ENCODE data around the gene HGD. TPM values are rescaled to one million over a fixed set of nuclear protein-coding genes. Genes with fewer than 3 reads are reported as not detected.
"Not testable (repeated sequence)": the region's sequence is repeated elsewhere in the genome, so short reads cannot be mapped to it uniquely, and the experiment has no call there.

Gene HGD
- 1.1 TPM in 1 of 2 replicates, not detected in the other for total RNA-seq

GRCh38 chr3:120682095-120682681 is at the start of gene HGD:
TSS of gene HGD (minus strand) at chr3:120682239. CDS start at chr3:120682111, 128 bp downstream.
- DNase-seq (ENCODE audit: extremely low read depth, low read depth, low spot score) = no peak

GRCh38 chr3:120730576-120731542 is 48.8 kb upstream of the HGD start:
- no peak for DNase-seq (ENCODE audit: extremely low read depth, low read depth, low spot score)

GRCh38 chr3:120726791-120727190 is 44.8 kb upstream of the HGD start:
- DNase-seq (ENCODE audit: extremely low read depth, low read depth, low spot score) = no peak

GRCh38 chr3:120719167-120719834 is 37.3 kb upstream of the HGD start:
- not testable (repeated sequence) for DNase-seq (ENCODE audit: extremely low read depth, low read depth, low spot score)

GRCh38 chr3:120713262-120713661 is 31.2 kb upstream of the HGD start:
- no peak for DNase-seq (ENCODE audit: extremely low read depth, low read depth, low spot score)

GRCh38 chr3:120710369-120710768 is 28.3 kb upstream of the HGD start:
- DNase-seq (ENCODE audit: extremely low read depth, low read depth, low spot score) = no peak

- no peak for DNase-seq (ENCODE audit: extremely low read depth, low read depth, low spot score)
Observed at GRCh38 chr3:120708408-120708807, 26.4 kb upstream of the HGD start.

- no peak for DNase-seq (ENCODE audit: extremely low read depth, low read depth, low spot score)
Observed at GRCh38 chr3:120706950-120707349, 24.9 kb upstream of the HGD start.

GRCh38 chr3:120705884-120706582 is 24.0 kb upstream of the HGD start:
- no peak for DNase-seq (ENCODE audit: extremely low read depth, low read depth, low spot score)

- DNase-seq (ENCODE audit: extremely low read depth, low read depth, low spot score) = no peak
Observed at GRCh38 chr3:120699333-120699732, 17.3 kb upstream of the HGD start.

GRCh38 chr3:120693439-120694171 is 11.6 kb upstream of the HGD start:
- DNase-seq (ENCODE audit: extremely low read depth, low read depth, low spot score) = peak; percentile 68

GRCh38 chr3:120689395-120689794 is 7.4 kb upstream of the HGD start:
- no peak for DNase-seq (ENCODE audit: extremely low read depth, low read depth, low spot score)

- DNase-seq (ENCODE audit: extremely low read depth, low read depth, low spot score) = no peak
Observed at GRCh38 chr3:120688121-120688520, 6.1 kb upstream of the HGD start.

GRCh38 chr3:120685411-120685810 is 3.4 kb upstream of the HGD start:
- DNase-seq (ENCODE audit: extremely low read depth, low read depth, low spot score) = no peak

GRCh38 chr3:120684896-120685295 is 2.9 kb upstream of the HGD start:
- DNase-seq (ENCODE audit: extremely low read depth, low read depth, low spot score) = no peak

- no peak for DNase-seq (ENCODE audit: extremely low read depth, low read depth, low spot score)
Observed at GRCh38 chr3:120683671-120684301, 1.7 kb upstream of the HGD start.

GRCh38 chr3:120683213-120683612 is 1.2 kb upstream of the HGD start:
- DNase-seq (ENCODE audit: extremely low read depth, low read depth, low spot score) = no peak

GRCh38 chr3:120681506-120682038 is 467 bp downstream of the HGD start:
- no peak for DNase-seq (ENCODE audit: extremely low read depth, low read depth, low spot score)

- no peak for DNase-seq (ENCODE audit: extremely low read depth, low read depth, low spot score)
Observed at GRCh38 chr3:120681018-120681417, 1.0 kb downstream of the HGD start.

All from glomerular endothelial cell (primary cell).